ENCODE measurements around the gene PIGH.

- TF ChIP-seq CTCF (CRISPR knock-in tag; IDR thresholded peaks at IDR 0.05) (no peak), ZNF276 (CRISPR knock-in tag; IDR thresholded peaks at IDR 0.05; ENCODE audit: low read depth) (no peak), SMC3 (IDR thresholded peaks at IDR 0.05; ENCODE audit: low read length) (no peak), POLR2AphosphoS5 (IDR thresholded peaks at IDR 0.05; ENCODE audit: low read depth, low read length) (no peak), REST (IDR thresholded peaks at IDR 0.05; ENCODE audit: borderline replicate concordance in 1 of 2, low read depth in 1 of 2, low read length in 2 of 2) (no peak)
Measured at GRCh38 chr14:67638642-67639041, 38.6 kb upstream of the PIGH start.

All from HepG2 (cell line).